Neural cell (in vitro differentiated cells): ENCODE data around the gene DLG2.

Experiments
- CTCF ChIP-seq: fragments of 450-650 bp; IDR thresholded peaks from 2 replicates; pipeline ENCODE4 v1.5.1; 2014; ENCODE audit warnings: antibody characterized with exemption, mild to moderate bottlenecking, moderate library complexity; ENCODE audit not compliant: poor library complexity, severe bottlenecking
- EZH2 ChIP-seq: fragments of 200-600, 300-800 bp; shearing (Covaris generic), sonication (generic); IDR thresholded peaks from 2 replicates; pipeline ENCODE4 v1.6.1; 2014; ENCODE audit warnings: antibody characterized with exemption, low read length, borderline replicate concordance, mild to moderate bottlenecking; ENCODE audit not compliant: insufficient read depth, poor library complexity, severe bottlenecking
- POLR2AphosphoS5 ChIP-seq: IDR thresholded peaks from 2 replicates; pipeline ENCODE4 v1.6.1; 2012
- REST ChIP-seq: IDR thresholded peaks from 2 replicates; pipeline ENCODE4 v1.6.1; 2012; ENCODE audit warnings: borderline replicate concordance
- SMC3 ChIP-seq: fragments of 450-650 bp; conservative IDR thresholded peaks from 2 replicates; pipeline ENCODE4 v1.6.1; 2014; ENCODE audit warnings: antibody characterized with exemption, mild to moderate bottlenecking, moderate library complexity; ENCODE audit not compliant: poor library complexity

- TF ChIP-seq CTCF (no peak), POLR2AphosphoS5 (no peak), EZH2 (no peak), SMC3 (no peak), REST (no peak)
Observed at GRCh38 chr11:84901991-84902390, 725.2 kb downstream of the DLG2 start.
